ES-I3 (cell line): ENCODE data around the gene MAN1C1.

Source experiments
- H3K36me3 ChIP-seq: 2 replicates; pipeline ENCODE4 v1.6.1; 2013; ENCODE audit warnings: mild to moderate bottlenecking, low read length, control low read depth, moderate library complexity; ENCODE audit not compliant: insufficient read depth
- H3K4me1 ChIP-seq: 2 replicates; pipeline ENCODE4 v1.6.1; 2013; ENCODE audit warnings: mild to moderate bottlenecking, control low read depth, low read length; ENCODE audit not compliant: insufficient read depth
- H3K9ac ChIP-seq: 2 replicates; pipeline ENCODE4 v1.6.1; 2013; ENCODE audit warnings: low read depth, mild to moderate bottlenecking, low read length, moderate library complexity
- H3K9me3 ChIP-seq: 2 replicates; pipeline ENCODE4 v1.6.1; 2013; ENCODE audit warnings: mild to moderate bottlenecking, low read length, moderate library complexity; ENCODE audit not compliant: control insufficient read depth, insufficient read depth

Gene MAN1C1

GRCh38 chr1:25675729-25676476 lies 59.3 kb downstream of the MAN1C1 start:
- peaks cover 25% of the 10 kb centered on the region for H3K4me1 ChIP-seq

GRCh38 chr1:25676488-25676887 lies 59.9 kb downstream of the MAN1C1 start:
- peaks cover 25% of the 10 kb centered on the region for H3K4me1 ChIP-seq
- H3K9me3 ChIP-seq: no peaks in the 10 kb centered on the region
- H3K9ac ChIP-seq: no peak overlapping the region
- H3K36me3 ChIP-seq: no peaks in the 10 kb centered on the region

More at GRCh38 chr1:25675729-25676476, 59.3 kb downstream of the MAN1C1 start:
- no peaks in the 10 kb centered on the region for H3K9me3 ChIP-seq
- no peaks in the 10 kb centered on the region for H3K36me3 ChIP-seq
- no peak overlapping the region for H3K9ac ChIP-seq

GRCh38 chr1:25677193-25677773 lies 60.7 kb downstream of the MAN1C1 start:
- H3K4me1 ChIP-seq: peaks cover 25% of the 10 kb centered on the region
- H3K9me3 ChIP-seq: no peaks in the 10 kb centered on the region
- no peaks in the 10 kb centered on the region for H3K36me3 ChIP-seq
- H3K9ac ChIP-seq: no peak overlapping the region

- Histone ChIP-seq H3K4me1 (peaks cover 19% of the 10 kb centered on the region), H3K36me3 (no peaks in the 10 kb centered on the region), H3K9me3 (no peaks in the 10 kb centered on the region), H3K9ac (no peak overlapping the region)
These were observed 62.6 kb downstream of the MAN1C1 start for GRCh38 chr1:25679171-25679570.

- Histone ChIP-seq H3K36me3 (no peaks in the 10 kb centered on the region), H3K9ac (no peak overlapping the region), H3K9me3 (no peaks in the 10 kb centered on the region), H3K4me1 (peaks cover 13% of the 10 kb centered on the region; the same call in 1 of the 2 replicates)
These were observed 64.1 kb downstream of the MAN1C1 start for GRCh38 chr1:25680701-25681100.

- Histone ChIP-seq H3K4me1 (no peaks in the 10 kb centered on the region), H3K9ac (no peak overlapping the region), H3K9me3 (no peaks in the 10 kb centered on the region), H3K36me3 (no peaks in the 10 kb centered on the region)
These were observed 65.5 kb downstream of the MAN1C1 start for GRCh38 chr1:25682059-25682601.

- H3K36me3 ChIP-seq: no peaks in the 10 kb centered on the region
- no peaks in the 10 kb centered on the region for H3K4me1 ChIP-seq
- H3K9me3 ChIP-seq: no peaks in the 10 kb centered on the region
- H3K9ac ChIP-seq: no peak overlapping the region
These were observed 66.6 kb downstream of the MAN1C1 start for GRCh38 chr1:25683177-25683576.

GRCh38 chr1:25683731-25684130 lies 67.1 kb downstream of the MAN1C1 start:
- Histone ChIP-seq H3K9me3 (no peaks in the 10 kb centered on the region), H3K36me3 (no peaks in the 10 kb centered on the region), H3K4me1 (no peaks in the 10 kb centered on the region), H3K9ac (no peak overlapping the region)

GRCh38 chr1:25684216-25684965 lies 67.8 kb downstream of the MAN1C1 start:
- H3K36me3 ChIP-seq: no peaks in the 10 kb centered on the region
- H3K9me3 ChIP-seq: no peaks in the 10 kb centered on the region
- no peaks in the 10 kb centered on the region for H3K4me1 ChIP-seq
- no peak overlapping the region for H3K9ac ChIP-seq

GRCh38 chr1:25685211-25685750 lies 68.7 kb downstream of the MAN1C1 start:
- Histone ChIP-seq H3K4me1 (no peaks in the 10 kb centered on the region), H3K36me3 (no peaks in the 10 kb centered on the region), H3K9ac (no peak overlapping the region), H3K9me3 (no peaks in the 10 kb centered on the region)

GRCh38 chr1:25685938-25686665 lies 69.5 kb downstream of the MAN1C1 start:
- Histone ChIP-seq H3K36me3 (no peaks in the 10 kb centered on the region), H3K4me1 (no peaks in the 10 kb centered on the region), H3K9ac (no peak overlapping the region), H3K9me3 (no peaks in the 10 kb centered on the region)

GRCh38 chr1:25687221-25688017 lies 70.8 kb downstream of the MAN1C1 start:
- Histone ChIP-seq H3K9me3 (no peaks in the 10 kb centered on the region), H3K9ac (no peak overlapping the region), H3K4me1 (no peaks in the 10 kb centered on the region), H3K36me3 (no peaks in the 10 kb centered on the region)

- H3K4me1 ChIP-seq: no peaks in the 10 kb centered on the region
- H3K9me3 ChIP-seq: no peaks in the 10 kb centered on the region
- H3K36me3 ChIP-seq: no peaks in the 10 kb centered on the region
- no peak overlapping the region for H3K9ac ChIP-seq
These were observed 72.0 kb downstream of the MAN1C1 start for GRCh38 chr1:25688390-25689119.
